HEK293T (cell line): ENCODE results near the gene NDEL1.

ENCODE experiments used
- ARNT ChIP-seq: fragments of 450-650 bp; IDR thresholded peaks from 2 replicates; pipeline ENCODE4 v1.6.1; 2017; ENCODE audit warnings: mild to moderate bottlenecking
- FOXM1 ChIP-seq: fragments of 450-650 bp; IDR thresholded peaks from 2 replicates; pipeline ENCODE4 v1.6.1; 2017; ENCODE audit warnings: mild to moderate bottlenecking, borderline replicate concordance
- PKNOX1 ChIP-seq: fragments of 450-650 bp; IDR thresholded peaks from 2 replicates; pipeline ENCODE4 v1.6.1; 2016
- SP1 ChIP-seq: fragments of 450-650 bp; IDR thresholded peaks from 2 replicates; pipeline ENCODE4 v1.6.1; 2017
- SUZ12 ChIP-seq: fragments of 450-650 bp; IDR thresholded peaks from 2 replicates; pipeline ENCODE4 v1.6.1; 2016; ENCODE audit warnings: mild to moderate bottlenecking
- TARDBP ChIP-seq: fragments of 450-650 bp; IDR thresholded peaks from 2 replicates; pipeline ENCODE4 v1.6.1; 2016

DNA sequence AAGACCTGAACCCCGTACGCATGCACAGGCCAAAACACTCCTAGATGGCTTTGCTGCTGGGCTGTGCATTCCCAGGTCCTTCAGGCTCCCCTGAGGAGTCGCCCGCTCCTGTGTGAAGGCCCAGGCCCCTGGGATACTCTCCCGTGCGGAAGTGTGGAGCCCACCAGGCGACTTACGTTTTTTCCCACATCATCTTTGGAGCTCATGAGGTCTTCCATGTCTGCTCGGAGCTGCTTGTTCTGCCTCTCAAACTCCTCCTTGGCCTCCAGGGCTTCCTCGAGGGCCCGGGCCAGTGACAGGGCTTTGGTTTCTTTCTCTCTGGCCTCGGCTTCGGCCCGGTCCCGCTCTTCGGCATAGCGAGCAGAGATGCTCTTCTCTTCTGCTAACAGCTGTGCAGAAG is 56.4 kb downstream of the NDEL1 start:
- TF ChIP-seq FOXM1 (no peak), SUZ12 (no peak), TARDBP (no peak), PKNOX1 (no peak), SP1 (no peak), ARNT (no peak)
